ENCODE results near the gene SLC24A4. TPM values are rescaled to one million over a fixed set of nuclear protein-coding genes. Genes with fewer than 3 reads are reported as not detected.

The SLC24A4 gene
- total and polyA plus RNA-seq, 2 of the 4 experiments (the other 2 are of a cell fraction) = not detected

DNA sequence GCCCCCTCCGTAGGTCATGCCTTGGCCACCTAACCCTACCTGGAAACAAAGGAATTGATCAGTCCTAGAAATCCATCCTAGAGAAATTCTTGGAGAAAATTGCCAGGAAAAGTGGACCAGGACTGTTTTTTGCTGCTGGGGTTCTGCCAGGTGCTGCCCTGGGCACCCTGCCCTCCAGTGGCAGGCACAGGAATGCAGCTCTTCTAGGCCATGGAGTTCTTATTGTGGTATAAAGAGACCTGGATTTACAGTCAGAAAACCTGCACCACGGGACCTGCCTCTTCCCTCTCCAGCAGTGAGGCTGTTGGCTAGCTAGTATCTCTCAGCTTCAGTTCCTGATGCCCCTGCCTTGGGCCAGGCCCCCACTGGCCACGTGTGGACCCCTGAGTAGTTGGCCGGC lies 59.7 kb downstream of the SLC24A4 start:
- no peak overlapping the region for H2AFZ ChIP-seq (replicated peaks; ENCODE audit: low read length, poor library complexity)
- in situ Hi-C loops (cut with MboI; ENCODE audit: low sequenced_read_pairs) = no loop called here
- no peaks in the 10 kb centered on the region for H3K4me1 ChIP-seq (ENCODE audit: control insufficient read depth, insufficient read depth, low read length)
- H3K23ac ChIP-seq (ENCODE audit: low read depth, low read length) = no peak overlapping the region
- H3K18ac ChIP-seq (ENCODE audit: low read depth, low read length) = no peak overlapping the region
- H2BK15ac ChIP-seq (ENCODE audit: low read depth, low read length) = no peak overlapping the region
- TF ChIP-seq, protein P1, sequence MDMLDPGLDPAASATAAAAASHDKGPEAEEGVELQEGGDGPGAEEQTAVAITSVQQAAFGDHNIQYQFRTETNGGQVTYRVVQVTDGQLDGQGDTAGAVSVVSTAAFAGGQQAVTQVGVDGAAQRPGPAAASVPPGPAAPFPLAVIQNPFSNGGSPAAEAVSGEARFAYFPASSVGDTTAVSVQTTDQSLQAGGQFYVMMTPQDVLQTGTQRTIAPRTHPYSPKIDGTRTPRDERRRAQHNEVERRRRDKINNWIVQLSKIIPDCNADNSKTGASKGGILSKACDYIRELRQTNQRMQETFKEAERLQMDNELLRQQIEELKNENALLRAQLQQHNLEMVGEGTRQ (IDR thresholded peaks at IDR 0.05; ENCODE audit: low read depth, low read length) = no peak
- TF ChIP-seq, protein P2, sequence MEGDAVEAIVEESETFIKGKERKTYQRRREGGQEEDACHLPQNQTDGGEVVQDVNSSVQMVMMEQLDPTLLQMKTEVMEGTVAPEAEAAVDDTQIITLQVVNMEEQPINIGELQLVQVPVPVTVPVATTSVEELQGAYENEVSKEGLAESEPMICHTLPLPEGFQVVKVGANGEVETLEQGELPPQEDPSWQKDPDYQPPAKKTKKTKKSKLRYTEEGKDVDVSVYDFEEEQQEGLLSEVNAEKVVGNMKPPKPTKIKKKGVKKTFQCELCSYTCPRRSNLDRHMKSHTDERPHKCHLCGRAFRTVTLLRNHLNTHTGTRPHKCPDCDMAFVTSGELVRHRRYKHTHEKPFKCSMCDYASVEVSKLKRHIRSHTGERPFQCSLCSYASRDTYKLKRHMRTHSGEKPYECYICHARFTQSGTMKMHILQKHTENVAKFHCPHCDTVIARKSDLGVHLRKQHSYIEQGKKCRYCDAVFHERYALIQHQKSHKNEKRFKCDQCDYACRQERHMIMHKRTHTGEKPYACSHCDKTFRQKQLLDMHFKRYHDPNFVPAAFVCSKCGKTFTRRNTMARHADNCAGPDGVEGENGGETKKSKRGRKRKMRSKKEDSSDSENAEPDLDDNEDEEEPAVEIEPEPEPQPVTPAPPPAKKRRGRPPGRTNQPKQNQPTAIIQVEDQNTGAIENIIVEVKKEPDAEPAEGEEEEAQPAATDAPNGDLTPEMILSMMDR (conservative IDR thresholded peaks at IDR 0.05; ENCODE audit: low read depth, low read length) = peak; percentile 14; the same call in 1 of the 2 replicates
- 0 out of 2 replicates have a peak, but pooled peaks have one; percentile 8 for TF ChIP-seq SMC3 (IDR thresholded peaks at IDR 0.05; ENCODE audit: low read depth, low read length)
- CTCF ChIA-PET = no interaction called here
- H3K4me3 ChIP-seq (ENCODE audit: insufficient read depth, low read depth, low read length) = no peak overlapping the region
- no peak overlapping the region for H2BK120ac ChIP-seq (ENCODE audit: low read depth, low read length)
- intact Hi-C loops (cut with micrococcal nuclease) = no loop called here
- no peak overlapping the region for H3K27ac ChIP-seq (ENCODE audit: insufficient read depth, low read length)
- H4K8ac ChIP-seq (ENCODE audit: low read depth in 2 of 2, low read length in 2 of 2) = no peak overlapping the region
- WGBS, 2 experiments (ENCODE audit: extremely low coverage in 2 of 2, insufficient read length in 1 of 2) = 34% methylated on average over 4 of the region's 4 CpGs; no CpG with 5 or more reads in 1 of the 2 experiments
- peak; percentile 21; the same call in 1 of the 2 replicates for ATAC-seq (ENCODE audit: low read depth)
- no peak overlapping the region for H3K56ac ChIP-seq (ENCODE audit: extremely low read depth, insufficient read depth, low read length)
- no peak overlapping the region for H2AK5ac ChIP-seq (ENCODE audit: low read depth, low read length)
- H4K91ac ChIP-seq (ENCODE audit: insufficient read depth, low read depth, low read length) = no peak overlapping the region
- dilution Hi-C loops (cut with HindIII; ENCODE audit: low sequenced_read_pairs, unreplicated experiment) = no loop called here
- no TSS peak for BruUV-seq (replicated peaks)
- no peak overlapping the region for H3K4ac ChIP-seq (ENCODE audit: low read depth, low read length)
- H2BK5ac ChIP-seq (ENCODE audit: low read depth, low read length, poor library complexity, severe bottlenecking) = no peak overlapping the region
- no peaks in the 10 kb centered on the region for H3K9me1 ChIP-seq (ENCODE audit: insufficient read depth, low read length)
- no peaks in the 10 kb centered on the region for H3K9me3 ChIP-seq (ENCODE audit: control insufficient read depth, insufficient read depth, low read length)
- peaks cover 42% of the 10 kb centered on the region for H3K27me3 ChIP-seq (ENCODE audit: control insufficient read depth, insufficient read depth, low read length)
- no peak overlapping the region for H2AK9ac ChIP-seq (replicated peaks; ENCODE audit: low read depth, low read length, poor library complexity)
- no peak for DNase-seq
- no peak overlapping the region for H3K14ac ChIP-seq (replicated peaks; ENCODE audit: low read depth, low read length)
- H4K5ac ChIP-seq (ENCODE audit: low read depth, low read length) = no peak overlapping the region
- POLR2A ChIA-PET (ENCODE audit: unreplicated experiment) = no interaction called here
- H3K36me3 ChIP-seq (ENCODE audit: control insufficient read depth, insufficient read depth, low read length) = no peaks in the 10 kb centered on the region
- H3K4me2 ChIP-seq (ENCODE audit: low read depth, low read length) = no peak overlapping the region
- no peaks in the 10 kb centered on the region for H4K20me1 ChIP-seq (ENCODE audit: insufficient read depth, low read length)
- no peak overlapping the region for H2BK20ac ChIP-seq (ENCODE audit: low read depth, low read length)
- H3K9ac ChIP-seq (ENCODE audit: low read depth, low read length) = no peak overlapping the region
- no peaks in the 10 kb centered on the region for H3K79me1 ChIP-seq (ENCODE audit: low read depth in 1 of 2, low read length in 2 of 2)

Data from IMR-90 (cell line).